Ishikawa (cell line): ENCODE measurements around the gene USP4.

Experiments used
- EGR1 ChIP-seq: IDR thresholded peaks from 2 replicates; pipeline ENCODE4 v1.6.1; 2012
- EP300 ChIP-seq: IDR thresholded peaks from 2 replicates; pipeline ENCODE4 v1.6.1; 2012; ENCODE audit warnings: borderline replicate concordance
- REST ChIP-seq: IDR thresholded peaks from 2 replicates; pipeline ENCODE4 v1.6.1; 2012; ENCODE audit warnings: low read depth, mild to moderate bottlenecking
- TAF1 ChIP-seq: IDR thresholded peaks from 2 replicates; pipeline ENCODE4 v1.6.1; 2012; ENCODE audit warnings: low read depth, mild to moderate bottlenecking
- TCF12 ChIP-seq: IDR thresholded peaks from 2 replicates; pipeline ENCODE4 v1.6.1; 2012; ENCODE audit warnings: low read depth
- TEAD4 ChIP-seq: IDR thresholded peaks from 2 replicates; pipeline ENCODE4 v1.6.1; 2012
- YY1 ChIP-seq: IDR thresholded peaks from 2 replicates; pipeline ENCODE4 v1.6.1; 2012; ENCODE audit warnings: low read depth

DNA sequence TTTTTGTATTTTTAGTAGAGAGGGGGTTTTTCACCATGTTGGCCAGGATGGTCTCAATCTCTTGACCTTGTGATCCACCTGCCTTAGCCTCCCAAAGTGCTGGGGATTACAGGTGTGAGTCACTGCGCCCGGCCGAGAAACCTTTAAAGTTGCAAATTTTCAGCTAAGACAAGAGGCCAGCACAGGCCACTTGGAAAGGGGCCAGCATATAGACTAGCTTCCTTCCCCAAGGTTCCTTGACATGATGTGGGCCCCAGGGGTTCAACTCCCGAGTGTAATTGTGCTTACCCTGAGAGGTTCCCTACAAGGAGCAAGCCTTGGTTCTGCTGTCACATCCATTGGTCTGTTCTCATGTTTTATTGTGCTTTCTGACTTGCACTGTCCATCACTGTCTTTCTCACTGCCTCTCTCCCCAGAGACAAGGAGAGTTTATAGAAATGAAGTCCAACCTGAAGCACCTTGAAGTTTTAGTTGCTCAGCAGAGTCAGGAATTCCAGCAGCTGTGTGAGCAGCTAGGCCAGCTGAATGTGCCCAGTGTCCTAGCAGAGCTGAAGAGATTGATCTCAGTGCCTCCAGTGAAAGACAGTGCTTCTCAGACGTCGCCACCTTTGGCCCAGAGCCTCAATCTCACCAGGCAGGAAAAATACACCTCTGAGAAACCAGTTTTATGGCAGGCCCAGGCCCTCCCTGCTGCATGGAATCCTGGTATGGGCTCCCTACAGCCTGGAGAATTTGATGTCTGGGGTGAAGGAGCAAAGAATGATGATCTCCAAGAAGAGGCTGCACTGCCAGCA, 83.9 kb downstream of the USP4 start:
- TF ChIP-seq REST (no peak), TAF1 (no peak), EP300 (no peak), YY1 (no peak), EGR1 (no peak), TCF12 (no peak), TEAD4 (no peak)
